ENCODE measurements around the gene RREB1.
"Not testable (repeated sequence)": the region's sequence is repeated elsewhere in the genome, so short reads cannot be mapped to it uniquely, and the experiment has no call there.

RREB1 gene

GRCh38 chr6:7147051-7147671, 39.4 kb downstream of the RREB1 start:
- no peak for DNase-seq

- DNase-seq: no peak
Observed at GRCh38 chr6:7148100-7148822, 40.5 kb downstream of the RREB1 start.

GRCh38 chr6:7150381-7151064, 42.8 kb downstream of the RREB1 start:
- DNase-seq: no peak

GRCh38 chr6:7151381-7151780, 43.6 kb downstream of the RREB1 start:
- no peak for DNase-seq

GRCh38 chr6:7152462-7152861, 44.7 kb downstream of the RREB1 start:
- DNase-seq: no peak

- no peak for DNase-seq
Observed at GRCh38 chr6:7153789-7154188, 46.0 kb downstream of the RREB1 start.

GRCh38 chr6:7154341-7155139, 46.8 kb downstream of the RREB1 start:
- DNase-seq: no peak

GRCh38 chr6:7155871-7156579, 48.3 kb downstream of the RREB1 start:
- DNase-seq: no peak

GRCh38 chr6:7156643-7157278, 49.0 kb downstream of the RREB1 start:
- DNase-seq: no peak

GRCh38 chr6:7157307-7157706, 49.5 kb downstream of the RREB1 start:
- DNase-seq: not testable (repeated sequence)

- DNase-seq: no peak
Observed at GRCh38 chr6:7157752-7158616, 50.2 kb downstream of the RREB1 start.

GRCh38 chr6:7159790-7160525, 52.2 kb downstream of the RREB1 start:
- DNase-seq: no peak

- no peak for DNase-seq
Observed at GRCh38 chr6:7161253-7161623, 53.5 kb downstream of the RREB1 start.

- DNase-seq: no peak
Observed at GRCh38 chr6:7161845-7162244, 54.1 kb downstream of the RREB1 start.

- DNase-seq: no peak
Observed at GRCh38 chr6:7163661-7164071, 55.9 kb downstream of the RREB1 start.

- DNase-seq: no peak
Observed at GRCh38 chr6:7164536-7165001, 56.8 kb downstream of the RREB1 start.

- no peak for DNase-seq
Observed at GRCh38 chr6:7165002-7165889, 57.5 kb downstream of the RREB1 start.

GRCh38 chr6:7165890-7166267, 58.1 kb downstream of the RREB1 start:
- no peak for DNase-seq

All from stimulated activated CD4-positive, alpha-beta T cell treated with anti-CD3 and anti-CD28 coated beads, Interleukin-1b, Interleukin-23, amount 100 ng/mL, for 48 hours (primary cell).